HUDEP-2 (cell line): Measurements from ENCODE around the gene ZG16.
"Not testable (repeated sequence)": the region's sequence is repeated elsewhere in the genome, so short reads cannot be mapped to it uniquely, and the experiment has no call there.

Experiments
- DNase-seq, 76 experiments: peaks; one replicate each; lab custom pipeline; 2025; ENCODE audit not compliant: unreplicated experiment in 76 of 76; lab: John Stamatoyannopoulos, UW

Gene ZG16

GRCh38 chr16:29777576-29778350, at the start of gene ZG16:
TSS of gene ZG16 (plus strand) at chr16:29778256. CDS start at chr16:29779267, 1,011 bp downstream.
- no peak for DNase-seq

- peak in 8 of 76 experiments; percentile 10 to 30 (median 20) for DNase-seq
Observed at GRCh38 chr16:29729116-29729521, 48.9 kb upstream of the ZG16 start.

GRCh38 chr16:29730649-29731048, 47.4 kb upstream of the ZG16 start:
- no peak for DNase-seq

GRCh38 chr16:29731768-29732601, 46.1 kb upstream of the ZG16 start:
- not testable (repeated sequence) for DNase-seq

GRCh38 chr16:29734786-29735185, 43.3 kb upstream of the ZG16 start:
- DNase-seq: no peak

- no peak for DNase-seq
Observed at GRCh38 chr16:29736112-29736511, 41.9 kb upstream of the ZG16 start.

- peak in 54 of 76 experiments; percentile 4 to 70 (median 36) for DNase-seq
Observed at GRCh38 chr16:29736764-29737163, 41.3 kb upstream of the ZG16 start.

- DNase-seq: no peak
Observed at GRCh38 chr16:29737713-29738112, 40.3 kb upstream of the ZG16 start.

GRCh38 chr16:29738514-29738913, 39.5 kb upstream of the ZG16 start:
- DNase-seq: no peak

GRCh38 chr16:29739927-29740629, 38.0 kb upstream of the ZG16 start:
- DNase-seq: not testable (repeated sequence)

- not testable (repeated sequence) for DNase-seq
Observed at GRCh38 chr16:29740630-29741015, 37.4 kb upstream of the ZG16 start.

GRCh38 chr16:29742683-29743275, 35.3 kb upstream of the ZG16 start:
- DNase-seq: no peak

GRCh38 chr16:29743475-29743826, 34.6 kb upstream of the ZG16 start:
- no peak for DNase-seq

- DNase-seq: no peak
Observed at GRCh38 chr16:29743827-29744531, 34.1 kb upstream of the ZG16 start.

GRCh38 chr16:29744541-29745101, 33.4 kb upstream of the ZG16 start:
- DNase-seq: no peak

- no peak for DNase-seq
Observed at GRCh38 chr16:29745121-29745852, 32.8 kb upstream of the ZG16 start.

GRCh38 chr16:29745853-29746345, 32.2 kb upstream of the ZG16 start, which contains the start of gene C16orf54:
TSS of gene C16orf54 (minus strand) at chr16:29745990. CDS start at chr16:29744951, 1,039 bp downstream.
- DNase-seq: peak in 8 of 76 experiments; percentile 15 to 46 (median 31)

GRCh38 chr16:29746518-29746917, 31.5 kb upstream of the ZG16 start:
- DNase-seq: not testable (repeated sequence)
